Sigmoid colon (tissue), 7 donors: ENCODE results near the gene GRAMD1B. TPM values are rescaled to one million over a fixed set of nuclear protein-coding genes. Genes with fewer than 3 reads are reported as not detected.

Experiments used
- DNase-seq: peaks from one replicate; pipeline ENCODE4 v3.0.0-alpha.2; 2019
- H3K27ac ChIP-seq, 4 donors: fragments of 200-600 bp; sonication (generic); one replicate each; pipeline ENCODE4 v1.5.1; 2016 to 2019; ENCODE audit warnings: mild to moderate bottlenecking in 1 of 4
- H3K27me3 ChIP-seq, 3 donors: fragments of 200-600 bp; sonication (generic); one replicate each; pipeline ENCODE4 v1.5.1; 2019; ENCODE audit warnings: mild to moderate bottlenecking in 1 of 3
- H3K36me3 ChIP-seq, 4 donors: fragments of 200-600 bp; sonication (generic); one replicate each; pipeline ENCODE4 v1.5.1; 2016 to 2019
- H3K4me1 ChIP-seq, 4 donors: fragments of 200-600 bp; sonication (generic); one replicate each; pipeline ENCODE4 v1.5.1; 2017 to 2019
- H3K4me3 ChIP-seq, 4 donors: fragments of 200-600 bp; sonication (generic); one replicate each; pipeline ENCODE4 v1.5.1; 2017 to 2019; ENCODE audit warnings: mild to moderate bottlenecking in 2 of 4, moderate library complexity in 1 of 4
- H3K9me3 ChIP-seq, 4 donors: fragments of 200-600 bp in 3 of 4; sonication (generic) in 3 of 4; one replicate each; pipeline versions ENCODE4 v1.5.1 to v1.6.1; 2013 to 2019
- EP300 ChIP-seq, 4 donors: sonication (generic); formaldehyde crosslinking; IDR thresholded peaks; one replicate each; pipeline ENCODE4 v1.6.1; 2017; ENCODE audit warnings: antibody characterized with exemption in 4 of 4
- POLR2A ChIP-seq, 2 donors: fragments of 450-650 bp; IDR thresholded peaks; one replicate each; pipeline ENCODE4 v1.6.1; 2016; ENCODE audit warnings: antibody characterized with exemption in 2 of 2, mild to moderate bottlenecking in 2 of 2, moderate library complexity in 2 of 2
- POLR2AphosphoS5 ChIP-seq, 4 donors: sonication (generic); formaldehyde crosslinking; IDR thresholded peaks; one replicate each; pipeline ENCODE4 v1.6.1; 2017; ENCODE audit warnings: antibody characterized with exemption in 4 of 4
- WGBS, 2 donors: extraction: QIAGEN DNeasy Blood & Tissue Kit; methylation state at CpG; one replicate each; pipeline ENCODE4 v1.1.7; 2013; 5-methylcytosine and 5-hydroxymethylcytosine counted together
- intact Hi-C: fragments of 100-400 bp; cut with DNase I; formaldehyde crosslinking; loops from one replicate; pipeline ENCODE4 v1.15.1; 2023
- polyA plus RNA-seq, 3 donors: library from polyadenylated mRNA; stranded (reverse); fragments of 200-250 nt; gene quantifications; one replicate each; pipeline ENCODE4 v1.2.3, GENCODE V29; 2013
- total RNA-seq, 4 donors: library from RNA; depleted of rRNA; stranded (reverse); fragments of >200 nt; gene quantifications; one replicate each; pipeline ENCODE4 v1.1.0, GENCODE V29; 2016
- TF ChIP-seq, protein P1 (sequence below), 4 experiments: fragments of 450-650 bp in 3 of 4; fragments of 200-600 bp in 1 of 4; IDR thresholded peaks; one replicate each; pipeline ENCODE4 v1.5.1; 2016 to 2019; ENCODE audit warnings: antibody characterized with exemption in 4 of 4, mild to moderate bottlenecking in 3 of 4, moderate library complexity in 2 of 4
- donor health status: healthy with polysubstance abuse.
- donor health status: Bipolar disorder and iron deficiency.
- donor health status: healthy.

GRAMD1B gene
- total and polyA plus RNA-seq, 7 donors = 1.8 to 5.0 (median 3.5) TPM

- Histone ChIP-seq H3K27ac (no peak overlapping the region), H3K4me1 (no peaks in the 10 kb centered on the region), H3K9me3 (no peaks in the 10 kb centered on the region), H3K36me3 (no peaks in the 10 kb centered on the region), H3K27me3 (no peaks in the 10 kb centered on the region), H3K4me3 (no peak overlapping the region)
- DNase-seq = peak; percentile 56
- WGBS, 2 donors = 73 to 79% methylated on average over 8 of the region's 8 CpGs
- intact Hi-C loops = loop anchor here (10.0 kb wide), 2 partner anchors 70 to 370 kb away; no protein-coding TSS in a partner anchor
- TF ChIP-seq, protein P1, sequence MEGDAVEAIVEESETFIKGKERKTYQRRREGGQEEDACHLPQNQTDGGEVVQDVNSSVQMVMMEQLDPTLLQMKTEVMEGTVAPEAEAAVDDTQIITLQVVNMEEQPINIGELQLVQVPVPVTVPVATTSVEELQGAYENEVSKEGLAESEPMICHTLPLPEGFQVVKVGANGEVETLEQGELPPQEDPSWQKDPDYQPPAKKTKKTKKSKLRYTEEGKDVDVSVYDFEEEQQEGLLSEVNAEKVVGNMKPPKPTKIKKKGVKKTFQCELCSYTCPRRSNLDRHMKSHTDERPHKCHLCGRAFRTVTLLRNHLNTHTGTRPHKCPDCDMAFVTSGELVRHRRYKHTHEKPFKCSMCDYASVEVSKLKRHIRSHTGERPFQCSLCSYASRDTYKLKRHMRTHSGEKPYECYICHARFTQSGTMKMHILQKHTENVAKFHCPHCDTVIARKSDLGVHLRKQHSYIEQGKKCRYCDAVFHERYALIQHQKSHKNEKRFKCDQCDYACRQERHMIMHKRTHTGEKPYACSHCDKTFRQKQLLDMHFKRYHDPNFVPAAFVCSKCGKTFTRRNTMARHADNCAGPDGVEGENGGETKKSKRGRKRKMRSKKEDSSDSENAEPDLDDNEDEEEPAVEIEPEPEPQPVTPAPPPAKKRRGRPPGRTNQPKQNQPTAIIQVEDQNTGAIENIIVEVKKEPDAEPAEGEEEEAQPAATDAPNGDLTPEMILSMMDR (IDR thresholded peaks at IDR 0.05) = no peak
- TF ChIP-seq POLR2A (IDR thresholded peaks at IDR 0.05) (no peak), POLR2AphosphoS5 (IDR thresholded peaks at IDR 0.05) (no peak)
Measured at GRCh38 chr11:123474994-123475393, 44.9 kb downstream of the GRAMD1B start.

DNA sequence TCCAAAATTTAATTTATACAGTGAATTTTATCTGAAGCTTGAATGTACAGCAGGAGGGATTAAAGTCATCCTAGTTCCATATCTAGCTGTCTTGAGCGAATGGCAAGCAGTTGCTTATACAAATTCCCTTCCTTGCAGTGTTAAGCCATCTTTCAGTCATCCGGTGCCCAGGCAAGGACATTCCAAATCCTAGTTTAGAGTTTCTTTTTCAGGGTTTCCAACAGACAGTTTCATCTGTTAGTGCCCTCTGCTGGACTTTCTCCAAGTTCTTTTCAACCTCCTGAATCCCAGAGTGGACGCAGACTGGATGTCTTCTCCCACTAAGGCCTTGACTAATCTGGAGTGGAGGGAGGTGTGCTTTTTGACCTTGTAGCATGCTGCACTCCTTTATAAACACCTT, 45.4 kb downstream of the GRAMD1B start:
- H3K27ac ChIP-seq = no peak overlapping the region
- H3K9me3 ChIP-seq = no peaks in the 10 kb centered on the region
- H3K27me3 ChIP-seq = no peaks in the 10 kb centered on the region
- intact Hi-C loops = loop anchor here (10.0 kb wide), 2 partner anchors 71 to 371 kb away; no protein-coding TSS in a partner anchor
- TF ChIP-seq POLR2A (IDR thresholded peaks at IDR 0.05) = no peak
- no peak for TF ChIP-seq POLR2AphosphoS5 (IDR thresholded peaks at IDR 0.05)
- no peak overlapping the region for H3K4me3 ChIP-seq
- no peaks in the 10 kb centered on the region for H3K36me3 ChIP-seq
- WGBS, 2 donors = 86 to 93% methylated on average over 3 of the region's 3 CpGs
- H3K4me1 ChIP-seq = no peaks in the 10 kb centered on the region
- peak; percentile 18 for DNase-seq

GRCh38 chr11:123477205-123477907, 47.3 kb downstream of the GRAMD1B start:
- no peak for TF ChIP-seq POLR2AphosphoS5 (IDR thresholded peaks at IDR 0.05)
- no peak for TF ChIP-seq POLR2A (IDR thresholded peaks at IDR 0.05)
- TF ChIP-seq, protein P1 (IDR thresholded peaks at IDR 0.05) = no peak
- no peak for TF ChIP-seq EP300 (IDR thresholded peaks at IDR 0.05)
- intact Hi-C loops = loop anchor here (10.0 kb wide), 2 partner anchors 73 to 373 kb away; no protein-coding TSS in a partner anchor
- WGBS, 2 donors = 89 to 92% methylated on average over 9 of the region's 9 CpGs

GRCh38 chr11:123478352-123478987, 48.4 kb downstream of the GRAMD1B start:
- no peak for TF ChIP-seq EP300 (IDR thresholded peaks at IDR 0.05)
- TF ChIP-seq, protein P1 (IDR thresholded peaks at IDR 0.05) = peak; percentile 38 to 74 (median 64)
- H3K27me3 ChIP-seq = no peaks in the 10 kb centered on the region
- no peaks in the 10 kb centered on the region for H3K4me1 ChIP-seq
- H3K36me3 ChIP-seq = no peaks in the 10 kb centered on the region
- 20 to 23% methylated on average over 5 of the region's 5 CpGs for WGBS, 2 donors
- intact Hi-C loops = loop anchor here (1.0 to 10.0 kb wide), 3 partner anchors 74 to 374 kb away; no protein-coding TSS in a partner anchor
- H3K4me3 ChIP-seq = no peak overlapping the region
- no peaks in the 10 kb centered on the region for H3K9me3 ChIP-seq
- peak; percentile 68 for DNase-seq
- H3K27ac ChIP-seq = no peak overlapping the region

More at GRCh38 chr11:123477205-123477907, 47.3 kb downstream of the GRAMD1B start:
- Histone ChIP-seq H3K27me3 (no peaks in the 10 kb centered on the region), H3K4me3 (no peak overlapping the region), H3K27ac (no peak overlapping the region), H3K9me3 (no peaks in the 10 kb centered on the region), H3K36me3 (no peaks in the 10 kb centered on the region), H3K4me1 (no peaks in the 10 kb centered on the region)
- DNase-seq = no peak

GRCh38 chr11:123479048-123479837, 49.2 kb downstream of the GRAMD1B start:
- intact Hi-C loops = loop anchor here (10.0 kb wide), 2 partner anchors 74 to 374 kb away; no protein-coding TSS in a partner anchor
- TF ChIP-seq EP300 (IDR thresholded peaks at IDR 0.05) = no peak
- TF ChIP-seq, protein P1 (IDR thresholded peaks at IDR 0.05) = no peak
- no peak for TF ChIP-seq POLR2AphosphoS5 (IDR thresholded peaks at IDR 0.05)
- no peak for TF ChIP-seq POLR2A (IDR thresholded peaks at IDR 0.05)
- Histone ChIP-seq H3K27me3 (no peaks in the 10 kb centered on the region), H3K9me3 (no peaks in the 10 kb centered on the region), H3K36me3 (no peaks in the 10 kb centered on the region), H3K27ac (no peak overlapping the region), H3K4me1 (no peaks in the 10 kb centered on the region), H3K4me3 (no peak overlapping the region)
- DNase-seq = no peak
- 74 to 76% methylated on average over 12 of the region's 12 CpGs for WGBS, 2 donors
